ENCODE results near the gene SLC22A8. TPM values are rescaled to one million over a fixed set of nuclear protein-coding genes. Genes with fewer than 3 reads are reported as not detected.

Gene SLC22A8
- total and polyA plus RNA-seq, 10 donors: not detected

DNA sequence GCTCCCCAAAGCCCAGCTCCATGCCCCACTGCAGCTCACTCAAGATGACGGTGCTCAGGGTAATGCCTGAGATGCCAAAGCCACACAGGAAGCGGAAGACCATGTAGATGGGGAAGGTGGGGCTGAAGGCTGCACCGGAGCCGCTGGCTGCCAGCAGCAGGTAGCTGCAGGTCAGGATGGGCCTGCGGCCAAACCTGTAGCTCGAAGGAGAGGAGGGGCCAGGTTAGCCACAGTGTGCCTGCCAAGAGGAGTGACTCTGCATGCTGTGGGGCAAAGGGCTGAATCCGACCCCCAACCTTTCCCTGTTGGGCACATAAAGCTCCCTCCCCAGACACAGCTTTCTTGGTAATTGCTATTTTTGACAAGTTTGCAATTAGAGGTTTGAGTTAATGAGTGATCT, 16.0 kb downstream of the SLC22A8 start:
- TF ChIP-seq, protein P1, sequence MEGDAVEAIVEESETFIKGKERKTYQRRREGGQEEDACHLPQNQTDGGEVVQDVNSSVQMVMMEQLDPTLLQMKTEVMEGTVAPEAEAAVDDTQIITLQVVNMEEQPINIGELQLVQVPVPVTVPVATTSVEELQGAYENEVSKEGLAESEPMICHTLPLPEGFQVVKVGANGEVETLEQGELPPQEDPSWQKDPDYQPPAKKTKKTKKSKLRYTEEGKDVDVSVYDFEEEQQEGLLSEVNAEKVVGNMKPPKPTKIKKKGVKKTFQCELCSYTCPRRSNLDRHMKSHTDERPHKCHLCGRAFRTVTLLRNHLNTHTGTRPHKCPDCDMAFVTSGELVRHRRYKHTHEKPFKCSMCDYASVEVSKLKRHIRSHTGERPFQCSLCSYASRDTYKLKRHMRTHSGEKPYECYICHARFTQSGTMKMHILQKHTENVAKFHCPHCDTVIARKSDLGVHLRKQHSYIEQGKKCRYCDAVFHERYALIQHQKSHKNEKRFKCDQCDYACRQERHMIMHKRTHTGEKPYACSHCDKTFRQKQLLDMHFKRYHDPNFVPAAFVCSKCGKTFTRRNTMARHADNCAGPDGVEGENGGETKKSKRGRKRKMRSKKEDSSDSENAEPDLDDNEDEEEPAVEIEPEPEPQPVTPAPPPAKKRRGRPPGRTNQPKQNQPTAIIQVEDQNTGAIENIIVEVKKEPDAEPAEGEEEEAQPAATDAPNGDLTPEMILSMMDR (IDR thresholded peaks at IDR 0.05 in 8 of 11, conservative IDR thresholded peaks at IDR 0.05 in 3 of 11): no peak
- TF ChIP-seq POLR2A (IDR thresholded peaks at IDR 0.05) (no peak), POLR2AphosphoS5 (IDR thresholded peaks at IDR 0.05) (no peak)
- no peak overlapping the region for H3K4me3 ChIP-seq
- H3K27me3 ChIP-seq (replicated peaks in 1 of 7): peaks cover 0 to 51% (median 0%) of the 10 kb centered on the region in 7 donors
- H3K4me1 ChIP-seq: no peaks in the 10 kb centered on the region
- intact Hi-C loops (cut with DNase I; ENCODE audit: low total_unique reads): no loop called here
- no peaks in the 10 kb centered on the region for H3K36me3 ChIP-seq
- DNase-seq: no peak
- no peaks in the 10 kb centered on the region for H3K9me3 ChIP-seq
- H3K27ac ChIP-seq: no peak overlapping the region
- WGBS, 5 donors: 37 to 53% (median 47%) methylated on average over 6 to 7 of the region's 7 CpGs

GRCh38 chr11:62999156-62999555, 16.5 kb downstream of the SLC22A8 start:
- no peaks in the 10 kb centered on the region for H3K4me1 ChIP-seq
- H3K36me3 ChIP-seq: no peaks in the 10 kb centered on the region
- H3K4me3 ChIP-seq: no peak overlapping the region
- DNase-seq: no peak
- H3K27ac ChIP-seq: no peak overlapping the region
- H3K9me3 ChIP-seq: no peaks in the 10 kb centered on the region
- peaks cover 0 to 56% (median 0%) of the 10 kb centered on the region in 7 donors for H3K27me3 ChIP-seq (replicated peaks in 1 of 7)
- TF ChIP-seq, protein P1 (IDR thresholded peaks at IDR 0.05 in 8 of 11, conservative IDR thresholded peaks at IDR 0.05 in 3 of 11): no peak
- TF ChIP-seq POLR2AphosphoS5 (IDR thresholded peaks at IDR 0.05) (no peak), POLR2A (IDR thresholded peaks at IDR 0.05) (no peak)
- 75 to 96% (median 92%) methylated on average over 3 to 5 of the region's 5 CpGs for WGBS, 5 donors
- intact Hi-C loops (cut with DNase I; ENCODE audit: low total_unique reads): no loop called here

DNA sequence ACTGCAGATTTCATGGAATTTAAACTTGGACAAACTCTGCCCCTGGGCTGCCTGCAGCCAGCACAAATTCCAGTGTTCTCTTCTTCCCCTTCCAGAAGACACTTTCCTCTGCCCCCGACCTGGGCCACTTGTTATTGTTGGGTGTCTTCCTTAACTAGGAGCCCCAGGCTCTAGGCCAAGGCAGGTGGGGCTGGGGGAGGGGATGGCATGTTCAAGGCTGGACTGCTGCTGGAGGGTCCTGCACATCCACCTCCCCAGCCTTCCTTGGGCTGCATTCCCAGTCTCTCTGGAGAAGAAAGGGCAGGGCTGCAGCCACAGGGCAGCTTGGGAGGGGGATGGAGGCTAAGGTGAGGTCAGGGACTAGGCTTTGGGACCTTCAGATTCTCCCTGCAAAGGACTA, 19.4 kb downstream of the SLC22A8 start:
- no peak for DNase-seq

GRCh38 chr11:62994775-62995174, 20.9 kb downstream of the SLC22A8 start:
- WGBS, 5 donors: 62 to 83% (median 63%) methylated on average over 3 to 4 of the region's 4 CpGs

More for the DNA sequence above, 19.4 kb downstream of the SLC22A8 start:
- H3K9me3 ChIP-seq: no peaks in the 10 kb centered on the region
- peaks cover 0 to 57% (median 0%) of the 10 kb centered on the region in 7 donors for H3K27me3 ChIP-seq (replicated peaks in 1 of 7)
- H3K27ac ChIP-seq: no peak overlapping the region
- 47 to 89% (median 53%) methylated on average over 1 of the region's 1 CpG for WGBS, 5 donors
- H3K4me1 ChIP-seq: no peaks in the 10 kb centered on the region
- H3K36me3 ChIP-seq: no peaks in the 10 kb centered on the region
- TF ChIP-seq POLR2A (IDR thresholded peaks at IDR 0.05) (no peak), POLR2AphosphoS5 (IDR thresholded peaks at IDR 0.05) (no peak)
- TF ChIP-seq, protein P1 (IDR thresholded peaks at IDR 0.05 in 8 of 11, conservative IDR thresholded peaks at IDR 0.05 in 3 of 11): no peak
- H3K4me3 ChIP-seq: no peak overlapping the region
- intact Hi-C loops (cut with DNase I; ENCODE audit: low total_unique reads): no loop called here

More at GRCh38 chr11:62994775-62995174, 20.9 kb downstream of the SLC22A8 start:
- H3K9me3 ChIP-seq: no peaks in the 10 kb centered on the region
- H3K4me3 ChIP-seq: no peak overlapping the region
- peaks cover 0 to 49% (median 0%) of the 10 kb centered on the region in 7 donors for H3K27me3 ChIP-seq (replicated peaks in 1 of 7)
- no peak overlapping the region for H3K27ac ChIP-seq
- no peaks in the 10 kb centered on the region for H3K4me1 ChIP-seq
- no peaks in the 10 kb centered on the region for H3K36me3 ChIP-seq
- DNase-seq: no peak
- intact Hi-C loops (cut with DNase I; ENCODE audit: low total_unique reads): no loop called here
- TF ChIP-seq, protein P1 (IDR thresholded peaks at IDR 0.05 in 8 of 11, conservative IDR thresholded peaks at IDR 0.05 in 3 of 11): no peak
- TF ChIP-seq POLR2AphosphoS5 (IDR thresholded peaks at IDR 0.05) (no peak), POLR2A (IDR thresholded peaks at IDR 0.05) (no peak)

All from spleen (tissue), 11 donors.